Glutamatergic neuron (in vitro differentiated cells): Measurements from ENCODE around the gene LTC4S. TPM values are rescaled to one million over a fixed set of nuclear protein-coding genes. Genes with fewer than 3 reads are reported as not detected.

Source experiments
- DNase-seq: peaks from one replicate; pipeline ENCODE4 v3.0.0; 2022
- H3K27ac Mint-ChIP-seq: one replicate; pipeline ENCODE4 v1.8.0; 2020; ENCODE audit warnings: mild to moderate bottlenecking, mixed read lengths, inconsistent platforms; ENCODE audit not compliant: unreplicated experiment
- H3K27me3 Mint-ChIP-seq: one replicate; pipeline ENCODE4 v1.8.0; 2020; ENCODE audit warnings: mild to moderate bottlenecking, moderate library complexity, mixed read lengths, inconsistent platforms; ENCODE audit not compliant: unreplicated experiment
- H3K36me3 Mint-ChIP-seq: one replicate; pipeline ENCODE4 v1.8.0; 2020; ENCODE audit warnings: mild to moderate bottlenecking, mixed read lengths, inconsistent platforms; ENCODE audit not compliant: unreplicated experiment
- H3K4me1 Mint-ChIP-seq: one replicate; pipeline ENCODE4 v1.8.0; 2020; ENCODE audit warnings: mild to moderate bottlenecking, low read depth, mixed read lengths, inconsistent platforms; ENCODE audit not compliant: unreplicated experiment
- H3K4me3 Mint-ChIP-seq: one replicate; pipeline ENCODE4 v1.8.0; 2020; ENCODE audit warnings: mild to moderate bottlenecking, mixed read lengths, inconsistent platforms; ENCODE audit not compliant: unreplicated experiment
- H3K9me3 Mint-ChIP-seq: one replicate; pipeline ENCODE4 v1.8.0; 2020; ENCODE audit warnings: mild to moderate bottlenecking, moderate library complexity, mixed read lengths, inconsistent platforms; ENCODE audit not compliant: unreplicated experiment
- total RNA-seq: library from RNA; stranded (reverse); fragmentation: NEBNext Ultra II Directional; extraction: Animal tissue kit (Norgen Biotek cat#: 25700); gene quantifications from one replicate; pipeline ENCODE4 v1.2.1, GENCODE V29; 2021; ENCODE audit not compliant: unreplicated experiment
- TF ChIP-seq, protein P1 (sequence below): fragments of 200-600 bp; sonication (generic); IDR thresholded peaks from one replicate; pipeline ENCODE4 v1.5.0; 2021; ENCODE audit not compliant: partially characterized antibody, unreplicated experiment

Gene LTC4S
- total RNA-seq, 1 donor from 2014 or later = 0.91 TPM

DNA sequence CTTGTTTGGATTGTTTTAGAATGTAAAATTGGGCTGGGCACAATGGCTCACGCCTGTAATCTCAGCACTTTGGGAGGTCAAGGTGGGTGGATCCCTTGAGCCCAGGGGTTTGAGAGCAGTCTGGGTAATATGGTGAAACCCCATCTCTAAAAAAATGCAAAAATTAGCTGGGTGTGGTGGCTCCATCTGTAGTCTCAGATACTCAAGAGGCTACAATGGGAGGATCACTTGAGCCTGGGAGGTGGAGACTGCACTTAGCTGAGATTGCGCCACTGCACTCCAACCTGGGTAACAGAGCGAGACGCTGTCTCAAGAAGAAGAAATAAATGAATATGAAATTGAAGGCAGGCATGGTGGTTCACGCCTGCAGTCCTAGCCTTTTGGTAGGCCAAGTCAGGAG lies 39.8 kb upstream of the LTC4S start:
- TF ChIP-seq, protein P1, sequence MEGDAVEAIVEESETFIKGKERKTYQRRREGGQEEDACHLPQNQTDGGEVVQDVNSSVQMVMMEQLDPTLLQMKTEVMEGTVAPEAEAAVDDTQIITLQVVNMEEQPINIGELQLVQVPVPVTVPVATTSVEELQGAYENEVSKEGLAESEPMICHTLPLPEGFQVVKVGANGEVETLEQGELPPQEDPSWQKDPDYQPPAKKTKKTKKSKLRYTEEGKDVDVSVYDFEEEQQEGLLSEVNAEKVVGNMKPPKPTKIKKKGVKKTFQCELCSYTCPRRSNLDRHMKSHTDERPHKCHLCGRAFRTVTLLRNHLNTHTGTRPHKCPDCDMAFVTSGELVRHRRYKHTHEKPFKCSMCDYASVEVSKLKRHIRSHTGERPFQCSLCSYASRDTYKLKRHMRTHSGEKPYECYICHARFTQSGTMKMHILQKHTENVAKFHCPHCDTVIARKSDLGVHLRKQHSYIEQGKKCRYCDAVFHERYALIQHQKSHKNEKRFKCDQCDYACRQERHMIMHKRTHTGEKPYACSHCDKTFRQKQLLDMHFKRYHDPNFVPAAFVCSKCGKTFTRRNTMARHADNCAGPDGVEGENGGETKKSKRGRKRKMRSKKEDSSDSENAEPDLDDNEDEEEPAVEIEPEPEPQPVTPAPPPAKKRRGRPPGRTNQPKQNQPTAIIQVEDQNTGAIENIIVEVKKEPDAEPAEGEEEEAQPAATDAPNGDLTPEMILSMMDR = no peak
- Mint-ChIP-seq H3K9me3 (no peaks in the 10 kb centered on the region), H3K27me3 (peaks cover 2% of the 10 kb centered on the region), H3K4me3 (no peak overlapping the region), H3K36me3 (no peaks in the 10 kb centered on the region), H3K4me1 (peaks cover 23% of the 10 kb centered on the region), H3K27ac (no peak overlapping the region)
- DNase-seq = no peak

DNA sequence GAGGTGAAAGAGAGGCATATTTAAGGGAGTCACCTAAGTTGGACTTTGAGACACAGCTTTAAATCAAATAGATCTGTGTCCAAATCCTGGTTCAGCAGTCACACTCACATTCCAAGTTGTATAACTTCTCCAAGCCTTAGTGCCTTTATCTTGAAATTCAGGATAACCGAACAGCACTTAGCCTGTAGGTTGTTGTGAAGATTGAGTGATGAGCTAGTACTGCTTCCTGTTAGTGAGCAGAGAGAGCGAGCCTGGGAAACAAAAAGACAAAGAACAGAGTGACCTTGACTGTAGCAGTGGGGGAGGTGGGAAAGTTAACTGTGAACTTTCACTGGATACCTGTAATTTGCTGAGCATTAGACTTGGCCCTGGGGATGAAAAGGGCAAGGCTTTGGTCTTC lies 38.8 kb upstream of the LTC4S start:
- DNase-seq = no peak
- peaks cover 3% of the 10 kb centered on the region for H3K27me3 Mint-ChIP-seq
- TF ChIP-seq, protein P1 = no peak

DNA sequence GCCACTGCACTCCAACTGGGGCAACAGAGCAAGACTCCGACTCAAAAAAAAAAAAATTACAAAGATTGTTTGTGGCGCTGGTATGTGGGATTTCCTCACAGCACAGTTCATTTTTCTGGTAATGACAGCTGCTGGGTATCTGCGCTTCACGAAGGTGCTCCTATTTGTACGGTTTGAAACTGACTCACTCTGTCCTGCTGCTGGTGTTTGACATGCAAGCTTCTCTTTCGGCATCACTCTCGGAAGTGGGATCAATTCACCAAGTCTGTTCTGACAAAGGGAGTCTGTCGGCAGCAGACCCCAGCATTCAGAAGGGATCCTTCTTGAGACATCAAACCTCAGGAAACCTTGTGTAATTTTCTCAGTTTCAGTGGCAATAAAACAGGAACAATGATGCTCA lies 34.8 kb upstream of the LTC4S start:
- no peak overlapping the region for H3K4me3 Mint-ChIP-seq
- H3K9me3 Mint-ChIP-seq = no peaks in the 10 kb centered on the region
- no peak for DNase-seq
- H3K4me1 Mint-ChIP-seq = peaks cover 46% of the 10 kb centered on the region
- TF ChIP-seq, protein P1 = no peak
- H3K36me3 Mint-ChIP-seq = no peaks in the 10 kb centered on the region
- peaks cover 3% of the 10 kb centered on the region for H3K27me3 Mint-ChIP-seq
- H3K27ac Mint-ChIP-seq = no peak overlapping the region

More for the DNA sequence above, 38.8 kb upstream of the LTC4S start:
- H3K9me3 Mint-ChIP-seq = no peaks in the 10 kb centered on the region
- peaks cover 28% of the 10 kb centered on the region for H3K4me1 Mint-ChIP-seq
- H3K36me3 Mint-ChIP-seq = no peaks in the 10 kb centered on the region
- no peak overlapping the region for H3K4me3 Mint-ChIP-seq
- H3K27ac Mint-ChIP-seq = no peak overlapping the region

DNA sequence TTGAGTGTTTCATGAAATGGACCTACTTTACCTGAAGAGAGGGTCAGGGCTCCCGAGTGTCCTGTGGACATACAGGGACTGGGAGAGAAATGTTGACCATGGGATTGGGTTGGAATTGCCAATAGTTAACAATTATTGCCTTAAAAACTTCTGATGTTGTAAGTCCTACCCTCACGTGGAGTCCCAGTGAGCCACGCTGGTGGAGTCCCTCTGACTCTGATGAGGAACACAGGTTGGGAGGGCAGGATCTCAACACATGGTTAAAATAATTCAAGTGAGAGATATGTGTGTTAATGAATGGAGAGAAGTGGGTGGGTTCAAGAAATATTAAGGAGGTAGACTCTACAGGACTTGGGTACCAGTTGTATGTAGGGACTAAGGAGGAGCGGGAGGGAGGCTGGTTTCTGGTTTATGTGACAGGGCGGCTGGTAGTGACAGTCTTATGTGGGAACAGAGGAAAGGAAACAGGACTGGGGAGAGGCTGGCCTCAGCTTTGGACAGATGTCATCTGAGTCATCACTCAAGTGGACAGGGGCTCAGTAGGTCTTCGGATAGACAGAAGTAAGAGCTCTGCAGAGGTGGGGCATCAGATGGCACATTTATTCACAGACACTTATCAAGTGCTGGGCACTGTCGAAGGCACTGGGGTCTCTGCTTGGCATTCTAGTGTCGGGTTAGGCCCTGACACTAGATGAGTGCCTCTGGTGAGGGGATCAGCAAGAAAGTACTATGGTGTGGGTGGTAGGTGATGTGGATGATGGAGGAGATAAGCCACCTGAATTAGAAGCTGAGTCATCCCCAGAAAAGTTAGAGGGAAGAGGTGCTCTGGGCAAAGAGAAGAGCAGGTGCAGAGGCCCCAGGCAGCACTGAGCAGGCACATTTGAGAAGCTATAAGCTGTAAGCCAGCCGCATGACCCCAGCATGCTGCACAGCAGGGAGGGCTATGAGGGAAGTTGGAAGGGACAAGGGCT lies 33.9 kb upstream of the LTC4S start:
- peak overlapping the region; percentile 15 for H3K27ac Mint-ChIP-seq
- peaks cover 40% of the 10 kb centered on the region for H3K4me1 Mint-ChIP-seq
- H3K9me3 Mint-ChIP-seq = no peaks in the 10 kb centered on the region
- H3K36me3 Mint-ChIP-seq = no peaks in the 10 kb centered on the region
- H3K27me3 Mint-ChIP-seq = peaks cover 3% of the 10 kb centered on the region
- TF ChIP-seq, protein P1 = no peak
- DNase-seq = no peak
- H3K4me3 Mint-ChIP-seq = peak overlapping the region; percentile 8
